GM06990 (cell line): ENCODE results near the gene CCDC27.
"Not testable (repeated sequence)": the region's sequence is repeated elsewhere in the genome, so short reads cannot be mapped to it uniquely, and the experiment has no call there.

Experiments
- DNase-seq: peaks from one replicate; pipeline ENCODE4 v3.0.0-alpha.2; 2011; ENCODE audit not compliant: insufficient read length; ENCODE audit errors: extremely low read depth
- H3K27me3 ChIP-seq: replicated peaks from 2 replicates; pipeline ENCODE4 v1.6.0; 2011; ENCODE audit warnings: low read length; ENCODE audit not compliant: control insufficient read depth, insufficient read depth
- H3K36me3 ChIP-seq: 2 replicates; pipeline ENCODE4 v1.5.1; 2011; ENCODE audit warnings: low read length; ENCODE audit not compliant: control insufficient read depth, insufficient read depth
- H3K4me3 ChIP-seq: replicated peaks from 2 replicates; pipeline ENCODE4 v1.5.1; 2011; ENCODE audit warnings: low read depth, mild to moderate bottlenecking, control low read depth, low read length
- TF ChIP-seq, protein P1 (sequence below): IDR thresholded peaks from 2 replicates; pipeline ENCODE4 v1.5.1; 2011; ENCODE audit warnings: low read length, control low read depth, mild to moderate bottlenecking, inconsistent platforms; ENCODE audit not compliant: insufficient read depth, poor library complexity, severe bottlenecking

The CCDC27 gene

DNA sequence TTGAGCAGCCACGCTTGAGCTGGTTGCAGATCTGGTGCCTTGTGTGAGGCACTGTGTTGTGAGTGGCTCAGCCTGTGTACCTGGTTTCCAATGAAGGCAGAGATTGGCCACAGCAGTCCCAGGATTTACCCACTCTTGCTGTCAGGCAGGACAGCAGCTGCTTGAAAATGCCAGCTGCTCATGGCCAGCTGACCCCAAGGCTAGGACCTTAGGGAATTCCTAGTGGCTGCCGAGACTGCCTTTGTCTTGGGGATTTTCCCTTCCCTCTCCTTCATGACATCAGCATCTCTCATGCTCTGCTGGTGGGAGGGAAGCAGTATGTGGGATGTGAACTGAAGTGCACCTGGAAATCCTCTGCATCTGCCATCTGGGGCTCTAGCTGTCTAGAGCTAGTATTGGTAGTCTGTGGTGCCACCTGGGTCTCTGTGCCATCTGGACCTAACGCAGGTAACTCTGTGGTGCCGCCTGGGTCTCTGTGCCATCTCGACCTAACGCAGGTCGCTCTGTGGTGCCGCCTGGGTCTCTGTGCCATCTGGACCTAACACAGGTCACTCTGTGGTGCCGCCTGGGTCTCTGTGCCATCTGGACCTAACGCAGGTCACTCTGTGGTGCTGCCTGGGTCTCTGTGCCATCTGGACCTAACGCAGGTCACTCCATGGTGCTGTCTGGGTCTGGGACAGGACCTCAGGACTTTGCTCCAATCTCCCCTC, 47.9 kb downstream of the CCDC27 start:
- Histone ChIP-seq H3K36me3 (no peaks in the 10 kb centered on the region), H3K4me3 (no peak overlapping the region), H3K27me3 (no peaks in the 10 kb centered on the region)
- TF ChIP-seq, protein P1, sequence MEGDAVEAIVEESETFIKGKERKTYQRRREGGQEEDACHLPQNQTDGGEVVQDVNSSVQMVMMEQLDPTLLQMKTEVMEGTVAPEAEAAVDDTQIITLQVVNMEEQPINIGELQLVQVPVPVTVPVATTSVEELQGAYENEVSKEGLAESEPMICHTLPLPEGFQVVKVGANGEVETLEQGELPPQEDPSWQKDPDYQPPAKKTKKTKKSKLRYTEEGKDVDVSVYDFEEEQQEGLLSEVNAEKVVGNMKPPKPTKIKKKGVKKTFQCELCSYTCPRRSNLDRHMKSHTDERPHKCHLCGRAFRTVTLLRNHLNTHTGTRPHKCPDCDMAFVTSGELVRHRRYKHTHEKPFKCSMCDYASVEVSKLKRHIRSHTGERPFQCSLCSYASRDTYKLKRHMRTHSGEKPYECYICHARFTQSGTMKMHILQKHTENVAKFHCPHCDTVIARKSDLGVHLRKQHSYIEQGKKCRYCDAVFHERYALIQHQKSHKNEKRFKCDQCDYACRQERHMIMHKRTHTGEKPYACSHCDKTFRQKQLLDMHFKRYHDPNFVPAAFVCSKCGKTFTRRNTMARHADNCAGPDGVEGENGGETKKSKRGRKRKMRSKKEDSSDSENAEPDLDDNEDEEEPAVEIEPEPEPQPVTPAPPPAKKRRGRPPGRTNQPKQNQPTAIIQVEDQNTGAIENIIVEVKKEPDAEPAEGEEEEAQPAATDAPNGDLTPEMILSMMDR: no peak
- no peak for DNase-seq

DNA sequence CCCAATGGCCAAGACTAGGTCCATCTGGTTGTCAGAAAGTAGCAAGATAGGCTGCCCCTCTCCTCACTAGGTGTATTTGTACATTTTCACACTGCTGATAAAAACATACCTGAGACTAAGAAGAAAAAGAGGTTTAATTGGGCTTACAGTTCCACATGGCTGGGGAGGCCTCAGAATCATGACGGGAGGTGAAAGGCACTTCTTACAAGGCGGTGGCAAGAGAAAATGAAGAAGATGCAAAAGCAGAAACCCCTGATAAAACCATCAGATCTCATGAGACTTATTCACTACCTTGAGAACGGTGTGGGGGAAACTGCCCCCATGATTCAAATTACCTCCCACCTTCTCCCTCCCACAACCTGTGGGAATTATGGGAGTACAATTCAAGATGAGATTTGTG, 48.5 kb downstream of the CCDC27 start:
- not testable (repeated sequence) for H3K4me3 ChIP-seq, DNase-seq, H3K27me3 ChIP-seq, H3K36me3 ChIP-seq

DNA sequence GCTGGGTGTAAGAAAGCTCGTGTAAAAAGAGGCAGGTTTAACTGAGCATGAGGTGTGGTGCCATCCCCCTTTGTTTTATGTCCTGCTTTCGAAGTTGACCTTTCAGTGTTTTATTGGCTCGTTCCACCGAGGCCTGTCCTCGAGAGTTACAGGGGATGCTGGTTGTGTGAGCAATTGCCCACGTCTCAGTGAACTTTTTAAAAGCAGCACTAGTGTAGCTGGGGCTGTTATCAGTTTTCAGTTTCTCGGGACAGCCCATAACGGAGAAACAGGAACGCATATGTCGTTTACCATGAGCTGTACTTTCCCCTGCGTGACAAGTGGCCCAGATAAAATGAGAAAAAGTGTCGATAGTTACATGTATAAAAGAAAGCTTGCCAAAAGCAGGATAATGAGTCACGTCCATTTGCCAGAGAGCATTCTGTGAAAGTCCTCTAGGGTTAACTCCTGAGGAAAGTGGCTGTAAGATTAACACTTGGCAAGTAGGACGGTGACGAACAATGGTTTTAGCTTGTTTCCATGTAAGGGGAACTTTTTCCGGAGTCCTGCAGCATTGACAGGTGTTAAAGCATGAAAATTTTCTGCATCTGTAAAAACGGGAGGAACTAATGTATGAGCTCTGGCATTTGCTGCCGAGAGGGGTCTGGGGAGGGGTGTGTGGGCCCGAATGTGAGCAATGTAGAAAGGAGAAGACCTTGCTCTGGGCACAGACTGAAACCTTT, 51.8 kb downstream of the CCDC27 start:
- TF ChIP-seq, protein P1: no peak
- no peaks in the 10 kb centered on the region for H3K27me3 ChIP-seq
- no peak for DNase-seq
- H3K36me3 ChIP-seq: no peaks in the 10 kb centered on the region
- no peak overlapping the region for H3K4me3 ChIP-seq

DNA sequence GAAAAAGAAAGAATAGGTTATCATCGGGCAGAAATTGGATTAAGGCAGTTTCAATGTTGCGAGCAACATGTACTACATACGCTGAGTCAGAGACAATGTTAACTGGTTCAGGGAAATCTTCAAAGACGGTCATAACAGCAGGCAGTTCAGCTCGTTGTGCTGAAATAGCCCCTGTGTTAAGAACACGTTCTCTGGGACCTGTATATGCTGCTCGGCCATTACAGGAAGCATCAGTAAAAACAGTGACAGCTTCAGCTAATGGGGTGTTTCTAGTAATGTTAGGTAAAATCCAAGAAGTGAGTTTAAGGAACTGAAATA, 52.3 kb downstream of the CCDC27 start:
- not testable (repeated sequence) for H3K27me3 ChIP-seq, DNase-seq, H3K36me3 ChIP-seq, H3K4me3 ChIP-seq

DNA sequence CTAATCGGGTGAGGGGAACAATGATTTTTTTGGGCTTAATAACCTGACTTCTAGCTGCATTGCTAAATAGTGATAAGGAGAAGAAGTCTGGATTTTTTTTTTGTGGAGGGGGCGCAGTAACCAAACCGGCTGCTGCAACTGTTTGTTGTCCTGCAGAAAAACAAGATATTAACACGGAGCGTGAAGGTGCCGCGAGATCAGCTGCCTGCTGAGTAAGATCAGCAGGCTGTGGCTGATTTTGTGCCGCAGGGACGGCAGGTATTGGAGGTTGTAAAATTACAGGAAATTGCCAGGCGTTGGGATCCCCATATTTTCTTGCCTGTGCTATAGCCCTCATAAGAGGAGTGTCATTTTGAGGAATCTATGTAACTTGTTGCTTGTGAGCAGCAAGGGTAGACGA, 52.8 kb downstream of the CCDC27 start:
- TF ChIP-seq, protein P1: no peak
- H3K36me3 ChIP-seq: no peaks in the 10 kb centered on the region
- DNase-seq: no peak
- no peak overlapping the region for H3K4me3 ChIP-seq
- H3K27me3 ChIP-seq: no peaks in the 10 kb centered on the region

DNA sequence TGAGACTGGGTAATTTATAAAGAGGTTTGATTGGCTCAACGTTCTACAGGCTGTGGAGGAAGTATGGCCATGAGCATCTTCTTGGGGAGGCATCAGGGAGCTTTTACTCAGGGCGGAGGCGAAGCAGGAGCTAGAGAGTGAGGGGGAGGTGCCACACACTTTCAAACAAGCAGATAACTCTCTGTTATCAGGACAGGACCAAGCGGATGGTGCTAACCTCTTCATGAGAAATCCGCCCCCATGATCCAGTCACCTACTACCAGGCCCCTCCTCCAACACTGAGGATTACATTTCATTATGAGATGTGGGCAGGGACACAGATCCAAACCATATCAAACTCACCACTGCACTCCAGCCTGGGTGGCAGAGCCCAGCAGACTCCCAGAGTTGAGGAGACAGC, 55.5 kb downstream of the CCDC27 start:
- TF ChIP-seq, protein P1: no peak
- Histone ChIP-seq H3K36me3 (no peaks in the 10 kb centered on the region), H3K4me3 (no peak overlapping the region), H3K27me3 (no peaks in the 10 kb centered on the region)
- DNase-seq: no peak
